Stimulated activated CD8-positive, alpha-beta memory T cell treated with anti-CD3 and anti-CD28 coated beads, Interleukin-15, amount 100 ng/mL, for 24 hours (primary cell): Measurements from ENCODE around the gene PCSK6.

ENCODE experiments used
- DNase-seq: peaks from one replicate; pipeline ENCODE4 v3.0.0-alpha.2; 2020; ENCODE audit warnings: low read depth

Gene PCSK6

DNA sequence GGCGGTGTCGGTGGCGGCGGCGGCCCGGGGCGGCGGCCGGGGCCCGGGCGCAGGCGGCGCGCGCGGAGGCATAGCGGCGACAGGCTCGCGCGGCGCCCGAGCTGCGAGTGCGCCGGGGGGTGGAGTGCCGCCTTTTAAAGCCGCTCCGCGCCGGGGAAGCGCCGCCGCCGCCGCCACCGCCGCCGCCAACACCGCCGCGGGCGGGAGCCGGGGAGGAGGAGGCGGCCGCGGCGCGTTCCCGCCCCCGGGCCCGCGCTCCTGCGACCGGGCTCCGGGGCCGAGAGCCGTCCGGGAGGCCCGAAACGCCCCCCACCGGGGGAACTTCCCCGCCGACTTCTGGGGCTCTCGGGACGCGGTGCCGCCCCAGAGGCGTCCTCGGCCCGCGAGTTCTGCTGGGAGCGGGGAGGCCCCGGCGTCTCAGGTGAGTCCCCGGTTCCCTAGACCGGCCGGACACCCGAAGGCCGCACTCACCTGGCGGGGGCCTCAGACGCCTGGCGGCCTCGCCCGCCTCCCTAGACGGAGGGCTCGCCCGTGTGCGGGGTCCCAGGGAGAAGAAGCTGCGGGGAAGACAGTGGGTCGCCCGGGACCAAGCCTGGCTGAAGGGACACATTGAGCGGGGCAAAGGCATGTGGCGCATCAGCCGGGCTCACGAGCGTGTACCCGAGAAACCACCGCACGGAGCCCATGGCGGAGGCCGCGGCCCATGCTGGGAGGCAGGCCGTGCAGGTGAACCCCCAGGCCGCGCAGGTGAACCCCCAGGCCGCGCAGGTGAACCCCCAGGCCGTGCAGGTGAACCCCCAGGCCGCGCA, at the start of gene PCSK6:
Gene PCSK6, minus strand, starts transcription at position 109 of the 809 bp plus-strand sequence. Its CDS starts 37 bp downstream, at position 72.
- DNase-seq: no peak

DNA sequence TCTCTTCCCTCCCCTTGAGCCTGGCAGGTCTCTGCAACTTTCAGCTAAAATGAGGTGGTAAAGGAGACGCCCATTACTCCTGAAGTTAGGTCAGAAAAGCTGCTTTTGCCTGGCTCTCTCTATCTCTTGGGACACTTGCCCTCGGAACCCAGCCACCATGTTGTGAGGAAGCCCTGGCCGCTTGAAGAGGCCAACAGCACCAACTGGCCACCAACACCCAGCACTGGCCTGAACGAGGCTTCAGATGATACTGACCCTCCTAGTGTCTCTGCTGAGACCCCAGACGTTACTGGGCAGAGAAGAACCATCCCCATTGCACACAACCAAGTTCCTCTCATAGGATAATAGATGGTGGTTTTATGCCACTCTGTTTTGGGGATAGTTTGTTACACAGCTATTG, 49.5 kb upstream of the PCSK6 start:
- DNase-seq: no peak

GRCh38 chr15:101538177-101538576, 48.7 kb upstream of the PCSK6 start:
- DNase-seq: no peak

- DNase-seq: no peak
Measured at GRCh38 chr15:101537483-101538080, 48.1 kb upstream of the PCSK6 start.

DNA sequence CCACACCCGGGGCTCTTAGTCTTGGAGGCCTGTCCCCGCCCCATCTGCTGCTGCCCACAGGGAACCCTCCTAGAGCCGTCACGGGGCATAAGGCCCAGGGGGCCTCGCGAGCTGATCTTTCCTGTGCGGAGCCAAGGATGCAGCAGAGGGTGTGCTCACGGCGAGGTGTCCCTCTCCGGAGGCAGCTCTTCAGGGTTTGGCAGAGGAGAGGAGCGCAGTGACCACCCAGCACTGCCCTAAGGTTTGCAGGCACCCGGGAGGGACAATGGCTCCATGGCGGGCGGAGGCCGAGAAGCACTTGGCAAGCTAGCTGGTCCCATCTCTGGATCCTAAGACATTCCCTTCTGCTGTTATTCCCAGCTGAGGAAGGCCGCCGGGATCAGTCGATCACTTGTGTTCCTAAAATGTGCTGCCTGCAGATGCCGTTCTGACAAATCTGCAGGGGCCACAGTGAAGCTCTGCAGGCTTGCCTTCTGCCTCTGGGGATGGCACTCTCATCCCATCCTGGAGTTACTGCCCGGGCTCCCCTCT, 47.4 kb upstream of the PCSK6 start:
- no peak for DNase-seq

DNA sequence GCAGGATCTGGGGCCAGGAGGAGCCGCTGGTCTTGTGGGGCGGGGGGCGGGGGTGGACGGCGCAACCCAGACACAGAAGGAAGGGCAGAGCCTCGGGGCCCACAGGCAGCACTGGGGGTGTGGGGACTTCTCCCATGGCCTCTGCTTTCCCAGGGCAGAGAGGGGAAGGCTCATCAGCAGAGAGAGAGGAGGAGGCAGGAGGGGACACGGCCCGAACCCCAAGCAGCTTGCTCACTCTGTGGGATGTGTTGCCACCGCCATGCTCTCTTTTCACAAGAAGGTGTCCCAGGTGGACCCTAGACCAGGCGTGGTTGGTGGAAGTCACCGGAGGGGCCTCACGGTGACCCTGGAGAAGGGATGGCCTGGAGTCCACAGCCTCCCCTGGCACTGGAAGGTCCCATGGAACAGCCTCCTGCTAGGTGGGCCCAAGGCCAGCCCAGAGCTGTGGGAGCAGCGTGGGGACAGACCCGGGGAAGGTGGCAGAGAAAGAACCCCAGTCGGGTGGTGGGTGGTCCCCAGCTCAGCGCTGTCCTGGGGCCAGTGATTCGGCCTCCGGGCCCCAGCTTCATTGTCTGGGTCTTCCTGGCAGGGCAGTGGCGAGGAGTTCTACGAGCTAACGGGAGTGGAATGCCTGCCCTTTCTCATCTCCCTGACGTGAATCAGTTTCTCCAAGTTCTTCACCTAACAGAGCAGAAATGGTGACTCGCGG, 46.8 kb upstream of the PCSK6 start:
- no peak for DNase-seq

GRCh38 chr15:101535170-101535902, 45.8 kb upstream of the PCSK6 start:
- no peak for DNase-seq

GRCh38 chr15:101534376-101534970, 45.0 kb upstream of the PCSK6 start:
- no peak for DNase-seq

- DNase-seq: no peak
Measured at GRCh38 chr15:101533371-101534140, 44.0 kb upstream of the PCSK6 start.

GRCh38 chr15:101532865-101533264, 43.4 kb upstream of the PCSK6 start:
- DNase-seq: no peak

DNA sequence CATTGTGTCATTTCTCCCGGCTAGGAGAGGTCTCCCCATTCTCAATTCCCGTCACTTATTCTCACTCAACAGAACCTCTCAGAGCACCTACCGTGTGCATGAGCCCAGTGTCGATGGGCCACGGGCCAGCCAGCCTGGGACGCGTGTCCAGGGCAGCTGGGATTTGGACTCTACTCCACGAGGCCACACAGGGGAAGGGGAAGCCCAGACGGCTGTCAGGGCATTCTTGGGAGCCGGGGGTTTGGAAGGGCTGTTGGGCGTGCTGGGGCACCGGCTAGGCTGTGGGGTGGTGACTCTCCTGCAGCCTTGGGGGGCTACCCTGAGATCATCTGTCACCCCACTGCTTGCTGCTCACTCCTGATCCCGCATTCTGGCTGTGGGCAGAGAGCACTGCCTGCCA, 41.7 kb upstream of the PCSK6 start:
- DNase-seq: no peak

DNA sequence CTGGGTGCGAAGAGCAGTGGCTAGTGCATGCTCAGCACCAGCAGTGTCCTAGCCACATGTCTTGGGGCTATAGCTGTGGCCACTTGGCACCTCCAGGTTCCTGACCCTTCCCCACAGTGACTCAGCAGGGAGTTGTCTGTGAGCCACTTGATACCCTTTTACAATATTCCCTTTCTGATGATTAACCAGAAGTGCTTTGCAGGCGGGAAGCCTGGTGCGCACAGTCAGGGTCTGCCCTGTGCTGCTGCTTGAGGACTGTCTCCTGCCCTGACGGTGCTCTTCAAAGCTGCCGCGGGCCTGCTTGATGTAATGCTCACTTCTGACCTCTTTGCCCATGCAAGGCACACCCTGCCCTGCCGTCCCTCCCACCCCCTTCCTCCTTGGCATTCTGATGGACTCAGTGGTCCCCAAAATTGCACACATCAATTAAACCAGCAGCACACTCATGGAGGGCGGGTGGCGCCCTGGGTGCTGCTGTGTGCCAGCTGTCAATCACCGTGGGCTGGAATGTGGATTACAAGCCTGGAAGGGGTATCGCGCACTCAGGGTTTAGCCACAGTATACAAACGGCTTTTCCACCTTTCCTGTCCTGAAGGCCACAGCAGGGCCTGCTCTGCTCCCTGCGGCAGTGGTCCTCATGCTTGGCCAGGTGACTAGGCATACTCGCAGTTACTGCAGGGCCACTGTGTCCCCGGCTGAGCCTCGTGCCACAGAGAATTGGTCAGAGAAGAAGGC, 40.9 kb upstream of the PCSK6 start:
- no peak for DNase-seq

DNA sequence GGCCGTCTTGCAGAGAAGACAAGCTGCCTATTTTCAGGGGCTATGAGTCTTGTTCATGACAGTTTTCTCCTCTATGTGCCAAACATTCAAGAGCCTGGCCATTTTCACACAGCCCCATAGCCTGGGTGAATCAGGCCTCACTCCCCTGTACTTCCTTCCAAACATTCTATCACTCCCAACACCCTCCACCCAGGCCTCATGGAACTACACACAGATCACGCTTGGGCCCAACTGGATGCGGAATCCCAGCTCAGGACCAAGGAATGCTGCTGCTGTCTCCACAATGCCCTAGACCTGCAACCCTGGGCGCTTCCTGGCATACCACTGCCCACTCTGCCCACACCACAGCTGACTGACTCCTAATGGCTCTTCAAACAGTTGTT, 39.4 kb upstream of the PCSK6 start:
- no peak for DNase-seq

DNA sequence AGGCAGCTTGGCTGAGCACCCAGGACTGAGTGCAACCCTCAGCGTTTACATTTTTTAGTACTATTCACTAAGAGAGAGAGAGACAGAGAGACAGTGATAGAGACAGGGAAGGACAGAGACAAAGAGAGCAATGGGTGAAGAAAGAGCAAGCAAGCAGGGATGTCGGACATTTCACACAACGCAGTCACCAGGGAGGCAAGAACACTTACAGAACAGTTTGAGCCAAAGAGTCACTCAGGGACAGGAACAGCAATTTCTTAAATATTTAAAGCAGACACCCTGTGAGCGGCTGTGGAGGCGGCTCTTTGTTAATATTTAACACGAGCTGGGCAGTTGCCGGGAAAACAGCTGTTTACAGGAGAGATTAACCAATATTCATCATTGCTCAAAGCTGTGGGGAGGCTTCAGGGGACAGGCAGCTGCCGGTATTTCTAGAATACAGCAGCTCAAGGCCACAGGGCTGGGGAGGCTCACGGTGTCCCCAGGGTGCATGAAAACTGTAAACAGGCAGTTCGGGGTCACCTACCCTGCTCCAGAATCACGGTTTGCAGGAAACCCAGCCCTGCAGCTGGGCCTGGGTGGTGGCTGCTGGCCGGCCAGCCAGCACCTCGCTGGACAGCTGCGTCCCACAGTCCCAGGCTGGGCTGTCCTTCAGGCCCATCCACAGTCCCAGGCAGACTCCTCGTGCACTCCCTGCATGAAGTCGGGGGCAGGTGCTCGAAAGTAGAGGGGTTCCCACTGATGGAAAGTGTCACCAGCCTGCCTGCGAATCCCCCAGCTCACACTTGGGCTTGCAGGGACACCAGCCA, 38.8 kb upstream of the PCSK6 start:
- no peak for DNase-seq

DNA sequence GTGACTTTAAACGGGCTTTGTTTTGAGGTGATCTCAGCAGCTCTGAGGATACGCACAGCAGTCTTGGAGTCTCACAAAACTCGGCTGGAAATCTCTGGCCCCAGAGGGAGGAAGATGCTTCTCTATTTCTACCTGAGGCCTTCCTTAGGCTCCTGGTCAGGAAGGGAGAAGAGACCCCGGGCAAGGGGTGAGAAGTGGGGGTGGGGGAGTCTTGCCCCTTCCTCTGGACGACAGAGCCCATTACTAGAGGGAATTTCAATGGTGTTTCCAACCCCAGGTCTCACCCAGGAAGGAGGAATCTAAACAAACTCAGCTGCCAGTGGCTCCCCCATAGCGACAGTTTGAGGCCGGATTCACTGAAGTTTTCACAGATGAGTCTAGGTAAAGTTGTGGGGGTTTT, 37.4 kb upstream of the PCSK6 start:
- DNase-seq: no peak

GRCh38 chr15:101526442-101526841, 36.9 kb upstream of the PCSK6 start:
- no peak for DNase-seq

DNA sequence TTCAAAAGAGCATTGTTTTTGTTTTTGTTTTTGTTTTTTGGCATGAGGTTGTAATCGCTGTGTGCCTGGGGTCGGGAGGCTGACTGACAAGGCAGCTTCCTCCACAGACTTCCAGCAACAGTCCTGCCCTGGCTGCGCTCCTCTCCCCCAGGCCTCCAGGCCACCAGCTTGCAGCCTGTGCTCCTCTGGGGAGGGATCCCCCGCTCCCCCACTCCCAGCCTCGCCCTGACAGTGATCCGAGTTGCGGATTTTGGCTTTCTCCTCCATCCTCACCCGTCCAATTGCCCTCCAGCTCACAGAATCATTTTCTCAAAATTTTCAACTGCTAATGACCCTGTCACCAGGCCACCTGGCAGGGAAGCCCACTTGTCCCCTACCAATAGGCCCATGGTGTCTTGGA, 36.5 kb upstream of the PCSK6 start:
- DNase-seq: no peak

- no peak for DNase-seq
Measured at GRCh38 chr15:101525087-101525669, 35.7 kb upstream of the PCSK6 start.

GRCh38 chr15:101523560-101523940, 34.0 kb upstream of the PCSK6 start:
- DNase-seq: no peak
